Transverse colon (tissue), 4 donors: Measurements from ENCODE around the gene LIMCH1.

Source experiments
- POLR2AphosphoS5 ChIP-seq, 3 donors: sonication (generic); formaldehyde crosslinking; IDR thresholded peaks; one replicate each; pipeline ENCODE4 v1.6.1; 2016; ENCODE audit warnings: antibody characterized with exemption in 3 of 3
- TF ChIP-seq, protein P1 (sequence below), 5 experiments: fragments of 200-600 bp in 3 of 5; fragments of 450-650 bp in 2 of 5; sonication (generic) in 3 of 5; IDR thresholded peaks; 1 replicate in 2 of 5; 2 replicates in 3 of 5; pipeline ENCODE4 v1.5.1; 2016 to 2017; ENCODE audit warnings: antibody characterized with exemption in 5 of 5, inconsistent platforms in 3 of 5, mild to moderate bottlenecking in 2 of 5, moderate library complexity in 1 of 5

GRCh38 chr4:41601025-41601424 lies 63.1 kb downstream of the LIMCH1 start:
- no peak for TF ChIP-seq POLR2AphosphoS5 (IDR thresholded peaks at IDR 0.05)
- TF ChIP-seq, protein P1, sequence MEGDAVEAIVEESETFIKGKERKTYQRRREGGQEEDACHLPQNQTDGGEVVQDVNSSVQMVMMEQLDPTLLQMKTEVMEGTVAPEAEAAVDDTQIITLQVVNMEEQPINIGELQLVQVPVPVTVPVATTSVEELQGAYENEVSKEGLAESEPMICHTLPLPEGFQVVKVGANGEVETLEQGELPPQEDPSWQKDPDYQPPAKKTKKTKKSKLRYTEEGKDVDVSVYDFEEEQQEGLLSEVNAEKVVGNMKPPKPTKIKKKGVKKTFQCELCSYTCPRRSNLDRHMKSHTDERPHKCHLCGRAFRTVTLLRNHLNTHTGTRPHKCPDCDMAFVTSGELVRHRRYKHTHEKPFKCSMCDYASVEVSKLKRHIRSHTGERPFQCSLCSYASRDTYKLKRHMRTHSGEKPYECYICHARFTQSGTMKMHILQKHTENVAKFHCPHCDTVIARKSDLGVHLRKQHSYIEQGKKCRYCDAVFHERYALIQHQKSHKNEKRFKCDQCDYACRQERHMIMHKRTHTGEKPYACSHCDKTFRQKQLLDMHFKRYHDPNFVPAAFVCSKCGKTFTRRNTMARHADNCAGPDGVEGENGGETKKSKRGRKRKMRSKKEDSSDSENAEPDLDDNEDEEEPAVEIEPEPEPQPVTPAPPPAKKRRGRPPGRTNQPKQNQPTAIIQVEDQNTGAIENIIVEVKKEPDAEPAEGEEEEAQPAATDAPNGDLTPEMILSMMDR (IDR thresholded peaks at IDR 0.05): no peak
